Gastrocnemius medialis (tissue), 4 donors: Measurements from ENCODE around the gene ZSWIM1.

Source experiments
- CTCF ChIP-seq, 5 experiments: fragments of 450-650 bp in 3 of 5; fragments of 200-600 bp in 2 of 5; sonication (generic) in 2 of 5; IDR thresholded peaks in 4 of 5; conservative IDR thresholded peaks in 1 of 5; 1 replicate in 4 of 5; 2 replicates in 1 of 5; pipeline ENCODE4 v1.5.1; 2016 to 2019; ENCODE audit warnings: antibody characterized with exemption in 5 of 5, mild to moderate bottlenecking in 3 of 5, moderate library complexity in 3 of 5
- POLR2A ChIP-seq, 2 donors: fragments of 450-650 bp; IDR thresholded peaks; one replicate each; pipeline ENCODE4 v1.6.1; 2017; ENCODE audit warnings: antibody characterized with exemption in 2 of 2, mild to moderate bottlenecking in 2 of 2, moderate library complexity in 2 of 2

GRCh38 chr20:45897692-45898091, 16.7 kb downstream of the ZSWIM1 start:
- TF ChIP-seq CTCF (IDR thresholded peaks at IDR 0.05 in 4 of 5, conservative IDR thresholded peaks at IDR 0.05 in 1 of 5) = no peak
- TF ChIP-seq POLR2A (IDR thresholded peaks at IDR 0.05) = no peak
